GM23338 (cell line): ENCODE results near the gene GNS. TPM values are rescaled to one million over a fixed set of nuclear protein-coding genes. Genes with fewer than 3 reads are reported as not detected.

Experiments used
- ATAC-seq: fragments of 200-7000 bp; cut with Tn5 transposase; 3 replicates; pipeline ENCODE4 v1.9.1; 2020
- DNase-seq: peaks from one replicate; pipeline ENCODE4 v3.0.0-alpha.2; 2015; ENCODE audit warnings: low spot score
- H2AFZ ChIP-seq: fragments of 200-600 bp; sonication (generic); 2 replicates; pipeline ENCODE4 v1.8.0; 2016; ENCODE audit warnings: antibody characterized with exemption, mild to moderate bottlenecking, moderate library complexity
- H3F3A ChIP-seq: fragments of 200-600 bp; sonication (generic); replicated peaks from 2 replicates; pipeline ENCODE4 v1.8.0; 2017; ENCODE audit warnings: antibody characterized with exemption, mixed run types, low read depth
- H3K27ac ChIP-seq: fragments of 200-600 bp; sonication (generic); 2 replicates; pipeline ENCODE4 v1.6.1; 2016; ENCODE audit warnings: low read depth
- H3K27me3 ChIP-seq: fragments of 200-600 bp; sonication (generic); 2 replicates; pipeline ENCODE4 v1.8.0; 2016; ENCODE audit warnings: mild to moderate bottlenecking, mixed run types, moderate library complexity; ENCODE audit not compliant: insufficient read depth
- H3K36me3 ChIP-seq: fragments of 200-600 bp; sonication (generic); 2 replicates; pipeline ENCODE4 v1.8.0; 2016; ENCODE audit warnings: mild to moderate bottlenecking; ENCODE audit not compliant: insufficient read depth
- H3K4me1 ChIP-seq: fragments of 200-600 bp; sonication (generic); 2 replicates; pipeline ENCODE4 v1.8.0; 2016; ENCODE audit warnings: mild to moderate bottlenecking, moderate library complexity; ENCODE audit not compliant: insufficient read depth
- H3K4me2 ChIP-seq: fragments of 200-600 bp; sonication (generic); 2 replicates; pipeline ENCODE4 v1.7.1; 2017; ENCODE audit warnings: mixed run types
- H3K4me3 ChIP-seq: fragments of 200-600 bp; sonication (generic); 2 replicates; pipeline ENCODE4 v1.6.1; 2016; ENCODE audit warnings: mixed run types
- H3K79me2 ChIP-seq: fragments of 200-600 bp; sonication (generic); replicated peaks from 2 replicates; pipeline ENCODE4 v1.8.0; 2017; ENCODE audit warnings: mild to moderate bottlenecking; ENCODE audit not compliant: insufficient read depth
- H3K9me2 ChIP-seq: fragments of 200-600 bp; sonication (generic); 2 replicates; pipeline ENCODE4 v1.8.0; 2017; ENCODE audit not compliant: insufficient read depth
- H4K20me1 ChIP-seq: fragments of 200-600 bp; sonication (generic); replicated peaks from 2 replicates; pipeline ENCODE4 v1.8.0; 2017; ENCODE audit warnings: mild to moderate bottlenecking; ENCODE audit not compliant: insufficient read depth
- H3K27ac Mint-ChIP-seq: 2 replicates; pipeline ENCODE4 v1.8.0; 2020; ENCODE audit warnings: inconsistent platforms, mild to moderate bottlenecking, moderate library complexity, mixed read lengths
- H3K27me3 Mint-ChIP-seq: 3 replicates; pipeline ENCODE4 v1.8.0; 2022; ENCODE audit warnings: low read depth, mild to moderate bottlenecking, moderate library complexity, mixed read lengths, inconsistent platforms; ENCODE audit not compliant: insufficient read depth, poor library complexity
- H3K36me3 Mint-ChIP-seq: 3 replicates; pipeline ENCODE4 v1.8.0; 2021; ENCODE audit warnings: low read depth, mild to moderate bottlenecking, inconsistent platforms, moderate library complexity, mixed read lengths
- H3K4me1 Mint-ChIP-seq: 3 replicates; pipeline ENCODE4 v1.8.0; 2020; ENCODE audit warnings: mild to moderate bottlenecking, inconsistent platforms, mixed read lengths
- H3K4me3 Mint-ChIP-seq: 3 replicates; pipeline ENCODE4 v1.8.0; 2021; ENCODE audit warnings: moderate library complexity, mild to moderate bottlenecking, inconsistent platforms, mixed read lengths
- H3K9me3 Mint-ChIP-seq: 3 replicates; pipeline ENCODE4 v1.8.0; 2020; ENCODE audit warnings: moderate library complexity, mild to moderate bottlenecking, inconsistent platforms, mixed read lengths
- CREB1 ChIP-seq: fragments of 250-450 bp; sonication (Bioruptor Pico); IDR thresholded peaks from 2 replicates; pipeline ENCODE4 v1.5.0; 2020; ENCODE audit warnings: low read depth, mild to moderate bottlenecking, moderate library complexity
- ETS1 ChIP-seq: IDR thresholded peaks from 2 replicates; pipeline ENCODE4 v1.6.1; 2016; ENCODE audit warnings: antibody characterized with exemption
- EZH2phosphoT487 ChIP-seq: fragments of 200-600 bp; sonication (generic); IDR thresholded peaks from one replicate; pipeline ENCODE4 v1.8.1; 2018; ENCODE audit warnings: antibody characterized with exemption; ENCODE audit not compliant: unreplicated experiment
- JUNB ChIP-seq: IDR thresholded peaks from one replicate; pipeline ENCODE4 v1.6.1; 2016; ENCODE audit warnings: antibody characterized with exemption; ENCODE audit not compliant: unreplicated experiment
- NANOG ChIP-seq: IDR thresholded peaks from 2 replicates; pipeline ENCODE4 v1.6.1; 2016; ENCODE audit warnings: antibody characterized with exemption, borderline replicate concordance
- POLR2AphosphoS5 ChIP-seq: IDR thresholded peaks from 2 replicates; pipeline ENCODE4 v1.6.1; 2016; ENCODE audit warnings: antibody characterized with exemption, low read depth
- REST ChIP-seq: IDR thresholded peaks from one replicate; pipeline ENCODE4 v1.6.1; 2018; ENCODE audit warnings: antibody characterized with exemption; ENCODE audit not compliant: unreplicated experiment
- STAT1 ChIP-seq: IDR thresholded peaks from one replicate; pipeline ENCODE4 v1.6.1; 2016; ENCODE audit warnings: antibody characterized with exemption; ENCODE audit not compliant: unreplicated experiment
- ZNF114 ChIP-seq: fragments of 250-450 bp; sonication (Bioruptor Pico); IDR thresholded peaks from 2 replicates; pipeline ENCODE4 v1.5.0; 2020; ENCODE audit warnings: mild to moderate bottlenecking, moderate library complexity
- ZNF462 ChIP-seq: fragments of 250-450 bp; sonication (Bioruptor Pico); IDR thresholded peaks from 2 replicates; pipeline ENCODE4 v1.5.0; 2020; ENCODE audit warnings: mild to moderate bottlenecking, moderate library complexity
- polyA plus RNA-seq: library from polyadenylated mRNA; unstranded; fragments of >200 nt; fragmentation: Nextera tagmentation; extraction: Ambion mirVana; gene quantifications from 2 replicates; pipeline ENCODE4 v1.2.1, GENCODE V29; 2016
- total RNA-seq: library from RNA; depleted of rRNA; stranded (reverse); fragments of >200 nt; shearing (Covaris generic); gene quantifications from 2 replicates; pipeline ENCODE4 v1.2.3, GENCODE V29; 2014

The GNS gene
- total and polyA plus RNA-seq, 2 experiments from 2014 or later = 12.3 to 34.9 TPM

- DNase-seq = no peak
Measured at GRCh38 chr12:64707362-64707761, 51.8 kb downstream of the GNS start.

GRCh38 chr12:64706857-64707256 is 52.3 kb downstream of the GNS start:
- DNase-seq = no peak
- no peaks in the 10 kb centered on the region for H3K79me2 ChIP-seq
- H4K20me1 ChIP-seq = no peaks in the 10 kb centered on the region
- H3K4me2 ChIP-seq = no peak overlapping the region
- no peaks in the 10 kb centered on the region for H3K4me1 Mint-ChIP-seq
- H3K9me3 Mint-ChIP-seq = no peaks in the 10 kb centered on the region; the same call in 2 of the 3 replicates
- no peak overlapping the region for H3K4me3 Mint-ChIP-seq
- ATAC-seq = no peak
- H3K27me3 ChIP-seq = no peaks in the 10 kb centered on the region
- H3K4me1 ChIP-seq = no peaks in the 10 kb centered on the region
- no peak overlapping the region for H3K27ac ChIP-seq
- no peak overlapping the region for H3K4me3 ChIP-seq
- H3K36me3 Mint-ChIP-seq = peaks cover 3% of the 10 kb centered on the region; the same call in 1 of the 3 replicates
- H3K9me2 ChIP-seq = 0 out of 2 replicates have a peak, but pooled peaks cover 4% of the 10 kb centered on the region
- H3F3A ChIP-seq = no peaks in the 10 kb centered on the region
- H3K27ac Mint-ChIP-seq = no peak overlapping the region
- H2AFZ ChIP-seq = no peak overlapping the region
- H3K36me3 ChIP-seq = no peaks in the 10 kb centered on the region
- peaks cover 5% of the 10 kb centered on the region for H3K27me3 Mint-ChIP-seq
- TF ChIP-seq POLR2AphosphoS5 (no peak), EZH2phosphoT487 (no peak), ZNF114 (CRISPR knock-in tag) (no peak), NANOG (no peak), ZNF462 (CRISPR knock-in tag) (no peak), CREB1 (CRISPR knock-in tag) (no peak), JUNB (no peak), REST (no peak)

More at GRCh38 chr12:64707362-64707761, 51.8 kb downstream of the GNS start:
- H3F3A ChIP-seq = no peaks in the 10 kb centered on the region
- peaks cover 3% of the 10 kb centered on the region; the same call in 1 of the 3 replicates for H3K36me3 Mint-ChIP-seq
- no peaks in the 10 kb centered on the region for H3K27me3 ChIP-seq
- H3K27me3 Mint-ChIP-seq = peaks cover 3% of the 10 kb centered on the region
- H3K27ac ChIP-seq = no peak overlapping the region
- H3K27ac Mint-ChIP-seq = no peak overlapping the region
- no peak overlapping the region for H3K4me2 ChIP-seq
- TF ChIP-seq ETS1 (no peak), NANOG (no peak), CREB1 (CRISPR knock-in tag) (no peak), STAT1 (no peak), EZH2phosphoT487 (no peak), ZNF114 (CRISPR knock-in tag) (no peak)
- no peaks in the 10 kb centered on the region for H4K20me1 ChIP-seq
- no peaks in the 10 kb centered on the region for H3K4me1 Mint-ChIP-seq
- H3K9me3 Mint-ChIP-seq = no peaks in the 10 kb centered on the region; the same call in 2 of the 3 replicates
- H3K36me3 ChIP-seq = no peaks in the 10 kb centered on the region
- ATAC-seq = no peak
- no peak overlapping the region for H3K4me3 ChIP-seq
- H3K4me1 ChIP-seq = no peaks in the 10 kb centered on the region
- no peak overlapping the region for H2AFZ ChIP-seq
- H3K4me3 Mint-ChIP-seq = no peak overlapping the region
- no peaks in the 10 kb centered on the region for H3K79me2 ChIP-seq
- H3K9me2 ChIP-seq = 0 out of 2 replicates have a peak, but pooled peaks cover 4% of the 10 kb centered on the region
